Suprapubic skin (tissue), 3 donors: ENCODE results near the gene CALM1.

ENCODE experiments used
- POLR2AphosphoS5 ChIP-seq, 3 donors: sonication (generic); formaldehyde crosslinking; IDR thresholded peaks; one replicate each; pipeline ENCODE4 v1.6.1; 2017; ENCODE audit warnings: antibody characterized with exemption in 3 of 3
- TF ChIP-seq, protein P1 (sequence below), 2 donors: fragments of 200-600 bp in 1 of 2; fragments of 450-650 bp in 1 of 2; sonication (generic) in 1 of 2; IDR thresholded peaks; one replicate each; pipeline ENCODE4 v1.5.1; 2016 to 2019; ENCODE audit warnings: antibody characterized with exemption in 2 of 2, mild to moderate bottlenecking in 1 of 2, moderate library complexity in 1 of 2

- TF ChIP-seq, protein P1, sequence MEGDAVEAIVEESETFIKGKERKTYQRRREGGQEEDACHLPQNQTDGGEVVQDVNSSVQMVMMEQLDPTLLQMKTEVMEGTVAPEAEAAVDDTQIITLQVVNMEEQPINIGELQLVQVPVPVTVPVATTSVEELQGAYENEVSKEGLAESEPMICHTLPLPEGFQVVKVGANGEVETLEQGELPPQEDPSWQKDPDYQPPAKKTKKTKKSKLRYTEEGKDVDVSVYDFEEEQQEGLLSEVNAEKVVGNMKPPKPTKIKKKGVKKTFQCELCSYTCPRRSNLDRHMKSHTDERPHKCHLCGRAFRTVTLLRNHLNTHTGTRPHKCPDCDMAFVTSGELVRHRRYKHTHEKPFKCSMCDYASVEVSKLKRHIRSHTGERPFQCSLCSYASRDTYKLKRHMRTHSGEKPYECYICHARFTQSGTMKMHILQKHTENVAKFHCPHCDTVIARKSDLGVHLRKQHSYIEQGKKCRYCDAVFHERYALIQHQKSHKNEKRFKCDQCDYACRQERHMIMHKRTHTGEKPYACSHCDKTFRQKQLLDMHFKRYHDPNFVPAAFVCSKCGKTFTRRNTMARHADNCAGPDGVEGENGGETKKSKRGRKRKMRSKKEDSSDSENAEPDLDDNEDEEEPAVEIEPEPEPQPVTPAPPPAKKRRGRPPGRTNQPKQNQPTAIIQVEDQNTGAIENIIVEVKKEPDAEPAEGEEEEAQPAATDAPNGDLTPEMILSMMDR (IDR thresholded peaks at IDR 0.05): no peak
- no peak for TF ChIP-seq POLR2AphosphoS5 (IDR thresholded peaks at IDR 0.05)
These were observed 54.6 kb downstream of the CALM1 start for GRCh38 chr14:90451443-90451842.
